ENCODE measurements around the gene MX1. TPM values are rescaled to one million over a fixed set of nuclear protein-coding genes. Genes with fewer than 3 reads are reported as not detected.

Gene MX1
- total RNA-seq, 2 donors from 2014 or later = 7.0 to 14.8 TPM

DNA sequence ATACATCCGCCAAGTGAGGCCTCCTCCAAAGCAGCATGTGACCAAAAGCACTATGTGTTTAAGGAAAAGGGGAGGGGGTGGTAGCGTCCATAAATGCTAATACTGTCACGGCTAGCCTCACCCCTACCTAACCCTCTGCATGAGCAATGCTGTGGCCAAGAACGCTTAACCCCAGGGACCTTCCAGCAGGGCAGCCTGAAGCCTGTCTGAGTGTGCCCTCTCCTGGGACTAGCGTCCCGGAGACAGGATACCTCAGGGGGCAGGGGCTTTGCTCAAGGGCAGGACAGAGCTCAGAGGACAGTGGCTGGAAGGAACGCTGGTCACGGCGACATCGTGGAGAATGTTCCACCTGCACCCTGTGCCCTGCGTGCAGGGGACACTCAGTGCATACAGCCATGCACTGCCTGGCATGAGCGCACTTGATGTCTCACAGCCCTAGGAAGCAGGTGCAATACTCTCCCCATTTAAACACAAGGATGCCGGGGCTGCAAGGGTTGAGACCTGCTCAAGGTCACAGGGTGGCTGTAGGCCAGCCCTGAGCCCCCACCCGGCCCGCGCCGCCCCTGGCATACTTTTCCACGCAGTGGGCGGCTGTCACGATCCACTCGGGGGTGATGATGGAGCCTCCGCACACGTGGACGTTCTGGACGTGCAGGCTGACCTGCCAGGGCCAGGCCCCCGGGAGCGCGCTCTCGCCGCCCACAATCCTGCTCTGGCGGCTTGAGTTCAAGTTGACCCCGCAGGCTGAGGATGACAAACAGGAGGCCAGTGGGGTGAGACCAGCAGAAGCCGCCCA, 46.9 kb downstream of the MX1 start:
- H3K4me1 ChIP-seq = peaks cover 10% of the 10 kb centered on the region

GRCh38 chr21:41475714-41476420, 49.8 kb downstream of the MX1 start:
- H3K4me3 ChIP-seq = no peak overlapping the region
- peaks cover 39% of the 10 kb centered on the region for H3K4me1 ChIP-seq
- H3K9me3 ChIP-seq = no peaks in the 10 kb centered on the region
- no peak for ATAC-seq
- DNase-seq = no peak
- H3K27me3 ChIP-seq = no peaks in the 10 kb centered on the region
- 78 to 80% methylated on average over 3 to 11 of the region's 15 CpGs for WGBS, 2 donors
- peak in 1 of 7 experiments; percentile 10 for TF ChIP-seq CTCF (IDR thresholded peaks at IDR 0.05)
- no peak for TF ChIP-seq POLR2A (IDR thresholded peaks at IDR 0.05)
- intact Hi-C loops (cut with DNase I) = no loop called here
- peaks cover 23 to 33% of the 10 kb centered on the region in 2 donors for H3K36me3 ChIP-seq (replicated peaks in 1 of 2; ENCODE audit: insufficient read depth in 1 of 2, low read depth in 2 of 2)
- no peak overlapping the region for H3K27ac ChIP-seq

More for the DNA sequence above, 46.9 kb downstream of the MX1 start:
- Histone ChIP-seq H3K9me3 (no peaks in the 10 kb centered on the region), H3K27ac (no peak overlapping the region), H3K4me3 (no peak overlapping the region), H3K36me3 (replicated peaks in 1 of 2; ENCODE audit: insufficient read depth in 1 of 2, low read depth in 2 of 2) (peaks cover 33 to 46% of the 10 kb centered on the region in 2 donors), H3K27me3 (no peaks in the 10 kb centered on the region)
- intact Hi-C loops (cut with DNase I) = no loop called here
- 72% methylated on average over 10 to 32 of the region's 33 CpGs for WGBS, 2 donors
- TF ChIP-seq CTCF (IDR thresholded peaks at IDR 0.05) (no peak), POLR2A (IDR thresholded peaks at IDR 0.05) (no peak)
- ATAC-seq (no peak), DNase-seq (peak in 1 of 4 donors; percentile 13)

DNA sequence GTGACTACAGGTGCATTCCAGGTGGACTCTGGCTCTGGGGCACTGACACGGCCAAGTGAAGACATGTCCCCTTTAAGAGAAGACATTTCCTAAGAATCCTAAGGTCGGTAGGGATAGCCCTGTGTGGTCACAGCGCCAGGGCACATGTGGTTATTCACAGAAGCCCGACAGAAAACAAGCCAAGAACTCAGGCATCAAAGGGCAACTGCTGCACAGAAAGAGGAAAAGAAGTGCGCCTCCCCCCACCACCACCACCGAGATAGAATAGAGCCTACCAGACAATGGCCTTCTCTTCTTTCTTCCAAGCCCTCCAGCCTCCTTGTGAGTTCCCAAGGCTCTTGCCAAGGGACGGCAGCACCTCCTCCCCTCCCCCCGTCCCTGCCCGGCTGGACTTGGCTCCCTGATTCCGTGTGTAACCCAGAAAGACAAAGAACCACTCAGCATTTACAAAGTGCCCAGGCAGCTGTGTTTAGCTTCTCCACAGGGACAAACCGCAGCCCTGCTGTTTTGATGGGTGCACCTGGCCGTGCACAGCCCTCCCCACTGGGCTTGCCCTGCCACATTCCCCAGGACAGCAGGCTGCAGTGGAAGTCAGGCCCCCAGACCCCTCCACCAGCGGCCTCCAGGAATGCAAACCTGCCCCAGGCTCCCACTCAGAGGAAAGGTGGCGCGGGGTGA, 51.7 kb downstream of the MX1 start:
- ATAC-seq (peak; percentile 57), DNase-seq (peak; percentile 63 to 83 (median 81))
- no peaks in the 10 kb centered on the region for H3K27me3 ChIP-seq
- H3K36me3 ChIP-seq (replicated peaks in 1 of 2; ENCODE audit: insufficient read depth in 1 of 2, low read depth in 2 of 2) = peaks cover 8 to 20% of the 10 kb centered on the region in 2 donors
- peak overlapping the region; percentile 52 to 78 (median 61) for H3K27ac ChIP-seq
- H3K4me3 ChIP-seq = no peak overlapping the region
- 16 to 31% methylated on average over 9 to 15 of the region's 15 CpGs for WGBS, 2 donors
- H3K4me1 ChIP-seq = peaks cover 48% of the 10 kb centered on the region
- TF ChIP-seq POLR2A (IDR thresholded peaks at IDR 0.05) (no peak), CTCF (IDR thresholded peaks at IDR 0.05) (no peak)
- H3K9me3 ChIP-seq = no peaks in the 10 kb centered on the region
- intact Hi-C loops (cut with DNase I) = no loop called here

DNA sequence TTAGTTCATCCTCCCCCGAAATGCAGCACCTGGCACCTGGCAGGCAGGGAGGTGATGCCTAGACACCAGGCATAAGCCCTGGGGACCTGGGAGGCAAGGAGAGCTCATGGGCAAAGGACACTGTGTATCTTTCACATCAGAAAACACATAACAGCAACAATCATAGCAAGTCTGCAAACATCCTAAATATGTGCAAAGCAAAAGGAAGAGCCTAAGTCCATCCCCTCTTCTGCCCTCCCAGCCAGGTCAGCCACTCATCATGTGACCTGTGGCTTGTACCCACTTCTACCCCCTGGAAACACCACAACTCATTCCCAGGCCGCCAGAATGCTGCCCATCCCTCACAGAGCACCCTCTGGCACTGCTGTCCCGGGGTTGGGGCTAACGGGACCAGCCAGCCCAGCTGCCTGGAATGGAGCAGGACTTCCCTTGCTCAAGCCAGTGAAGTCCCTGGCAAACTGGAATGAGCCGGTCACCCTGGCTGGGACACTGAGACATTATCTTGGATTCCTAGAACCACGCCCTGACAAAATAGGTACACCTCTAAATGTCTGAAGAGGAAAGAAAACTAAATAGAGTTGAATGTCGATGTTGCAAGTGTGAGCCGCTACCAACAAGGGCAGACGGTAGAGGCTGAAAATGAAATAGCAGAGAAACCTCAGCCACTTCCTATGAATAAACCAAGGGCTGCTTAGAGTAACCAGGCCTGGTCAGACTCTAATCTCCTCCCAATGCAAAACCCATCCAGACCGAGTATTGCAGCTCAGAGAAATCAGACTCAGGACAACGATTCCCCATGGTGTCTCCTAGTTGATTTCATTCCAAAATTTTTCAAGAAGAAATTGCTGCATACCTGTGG, 52.5 kb downstream of the MX1 start:
- TF ChIP-seq POLR2A (IDR thresholded peaks at IDR 0.05) (no peak), CTCF (IDR thresholded peaks at IDR 0.05) (no peak)
- H3K27ac ChIP-seq = peak overlapping the region; percentile 52 to 78 (median 61)
- H3K9me3 ChIP-seq = no peaks in the 10 kb centered on the region
- H3K4me3 ChIP-seq = no peak overlapping the region
- intact Hi-C loops (cut with DNase I) = no loop called here
- 41 to 46% methylated on average over 9 to 11 of the region's 11 CpGs for WGBS, 2 donors
- no peak for DNase-seq
- H3K4me1 ChIP-seq = peaks cover 52% of the 10 kb centered on the region
- no peaks in the 10 kb centered on the region for H3K27me3 ChIP-seq
- peaks cover under 1 to 13% of the 10 kb centered on the region in 2 donors for H3K36me3 ChIP-seq (replicated peaks in 1 of 2; ENCODE audit: insufficient read depth in 1 of 2, low read depth in 2 of 2)
- peak; percentile 9 for ATAC-seq

Measured in body of pancreas (tissue), 4 donors.